Kidney tubule cell (primary cell): ENCODE measurements around the gene ALAS1.
"Not testable (repeated sequence)": the region's sequence is repeated elsewhere in the genome, so short reads cannot be mapped to it uniquely, and the experiment has no call there.

Source experiments
- DNase-seq: peaks from one replicate; pipeline ENCODE4 v3.0.0-alpha.2; 2018; ENCODE audit warnings: low spot score

Gene ALAS1

DNA sequence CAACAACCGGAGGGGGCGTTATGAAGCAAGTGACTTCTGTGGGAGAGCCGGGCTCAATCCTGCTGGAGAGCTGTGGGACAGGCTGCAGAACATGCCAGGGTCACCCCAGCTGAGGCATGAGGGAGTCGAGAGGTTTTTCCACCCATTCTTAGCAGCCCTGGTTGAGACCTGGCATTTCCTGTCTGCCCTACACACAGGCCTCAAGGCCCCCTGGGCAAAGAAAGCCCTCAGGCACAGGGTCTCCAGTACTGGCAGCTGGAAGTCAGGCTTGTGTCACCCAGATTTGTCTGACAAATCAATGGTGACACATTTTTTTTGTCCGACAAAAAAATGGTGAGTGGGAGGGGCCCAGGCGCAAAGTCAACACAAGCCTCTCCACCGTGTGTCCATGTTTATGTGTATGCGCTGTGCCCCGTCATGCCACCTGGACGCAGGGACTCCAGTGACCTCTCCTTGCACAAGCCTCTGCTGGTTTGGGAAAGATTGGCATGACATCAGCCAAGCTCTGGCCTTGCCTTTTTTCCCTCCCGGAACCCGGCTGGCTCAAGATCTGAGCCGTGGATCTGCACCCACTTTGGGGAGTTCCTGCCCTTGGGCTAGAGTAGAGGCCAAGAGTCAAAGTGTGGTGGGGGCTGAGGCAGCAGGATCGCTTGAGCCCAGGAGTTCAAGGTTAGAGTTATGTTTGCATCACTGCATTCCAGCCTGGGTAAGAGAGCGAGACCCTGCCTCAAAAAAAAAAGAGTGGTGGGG lies 20.8 kb upstream of the ALAS1 start:
- peak; percentile 23 for DNase-seq

DNA sequence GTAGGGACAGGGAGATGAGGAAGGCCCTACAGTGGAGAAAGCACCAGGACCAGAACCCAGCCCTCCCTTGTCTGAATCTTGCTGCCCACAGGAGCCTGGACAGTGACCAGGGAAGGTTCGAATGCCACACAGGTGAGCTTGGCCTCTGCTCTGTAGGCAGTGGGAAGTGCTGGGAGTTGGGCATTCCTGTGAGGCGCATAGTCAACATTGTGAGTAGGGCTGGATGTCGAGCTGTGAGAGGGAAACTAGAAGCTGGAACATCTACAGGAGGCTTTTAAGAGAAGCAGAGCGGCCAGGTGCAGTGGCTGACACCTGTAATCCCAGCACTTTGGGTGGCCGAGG lies 20.3 kb upstream of the ALAS1 start:
- peak; percentile 33 for DNase-seq

DNA sequence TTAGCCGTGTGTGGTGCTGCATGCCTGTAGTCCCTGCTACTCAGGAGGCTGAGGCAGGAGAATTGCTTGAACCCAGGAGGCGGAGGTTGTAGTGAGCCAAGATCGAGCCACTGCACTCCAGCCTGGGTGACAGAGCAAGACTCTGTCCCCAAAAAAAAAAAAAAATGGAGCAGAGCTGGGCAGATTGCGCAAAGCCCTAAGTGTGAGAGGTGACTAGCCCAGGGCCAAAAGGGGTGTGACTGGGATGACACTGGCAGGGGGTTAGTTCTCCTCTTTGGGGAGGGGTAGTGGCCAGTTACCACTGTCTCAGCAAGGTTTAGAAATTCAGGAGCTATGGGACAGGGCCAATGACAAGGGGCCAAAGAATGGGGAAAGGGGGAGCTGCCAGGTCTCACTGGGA lies 19.8 kb upstream of the ALAS1 start:
- not testable (repeated sequence) for DNase-seq

DNA sequence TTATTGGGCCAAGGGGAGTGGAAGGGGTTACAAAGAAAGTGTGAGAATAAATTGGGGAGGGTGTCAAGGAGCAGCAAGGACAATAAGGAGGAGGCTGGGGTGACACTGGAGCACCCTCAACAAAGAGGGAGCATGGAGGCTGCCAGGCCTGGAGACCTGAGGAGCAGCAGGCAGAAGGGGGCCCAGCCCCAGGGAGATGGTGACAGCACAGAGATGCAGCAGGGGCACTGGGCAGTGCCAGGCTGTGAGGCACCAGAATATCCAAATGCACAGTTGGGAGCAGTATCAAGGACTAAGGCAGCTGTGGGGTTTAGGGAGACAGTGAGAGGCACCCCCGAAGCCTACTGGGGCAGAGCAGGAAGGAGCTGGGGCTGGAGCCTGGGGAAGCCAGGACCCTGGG lies 19.4 kb upstream of the ALAS1 start:
- DNase-seq, result no peak

DNA sequence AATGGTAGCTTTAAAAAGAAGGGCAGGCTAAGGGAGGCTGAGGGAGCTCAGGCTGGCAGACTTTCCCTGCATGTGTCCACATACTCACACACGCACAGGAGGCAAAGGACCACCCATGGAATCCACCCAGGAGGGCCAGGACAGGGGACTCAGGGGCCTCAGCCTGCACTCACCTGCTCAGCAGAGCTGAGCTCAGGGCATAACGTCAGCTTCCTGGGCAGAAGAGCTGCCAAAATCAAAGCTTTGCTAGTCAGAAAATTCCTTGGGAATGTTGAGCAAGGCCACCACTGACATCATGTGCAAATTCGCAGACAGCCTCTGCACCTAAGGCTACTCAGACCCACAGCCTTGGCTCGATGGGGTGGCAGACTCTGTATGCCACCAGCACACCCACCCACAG lies 16.4 kb upstream of the ALAS1 start:
- DNase-seq, result peak; percentile 37

DNA sequence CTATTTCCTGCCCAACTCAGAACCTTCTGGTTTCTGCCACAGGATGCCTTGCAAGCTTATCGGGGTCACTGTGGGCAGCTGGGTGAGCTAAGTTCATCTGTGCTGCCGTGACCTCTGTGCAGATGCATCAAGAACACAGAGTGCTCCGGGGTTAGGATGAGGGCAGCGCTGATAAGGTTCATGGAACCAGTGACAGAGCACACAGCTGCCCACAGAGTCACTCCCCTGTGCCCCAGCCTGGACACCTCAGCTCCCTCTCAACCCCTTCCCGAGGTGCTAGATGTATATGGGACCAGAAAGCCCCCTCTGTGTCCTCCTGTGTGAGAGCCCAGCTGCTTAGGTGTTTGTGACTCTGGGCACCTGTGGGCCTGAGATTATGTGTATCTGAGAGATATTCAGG lies 15.8 kb upstream of the ALAS1 start:
- no peak for DNase-seq

DNA sequence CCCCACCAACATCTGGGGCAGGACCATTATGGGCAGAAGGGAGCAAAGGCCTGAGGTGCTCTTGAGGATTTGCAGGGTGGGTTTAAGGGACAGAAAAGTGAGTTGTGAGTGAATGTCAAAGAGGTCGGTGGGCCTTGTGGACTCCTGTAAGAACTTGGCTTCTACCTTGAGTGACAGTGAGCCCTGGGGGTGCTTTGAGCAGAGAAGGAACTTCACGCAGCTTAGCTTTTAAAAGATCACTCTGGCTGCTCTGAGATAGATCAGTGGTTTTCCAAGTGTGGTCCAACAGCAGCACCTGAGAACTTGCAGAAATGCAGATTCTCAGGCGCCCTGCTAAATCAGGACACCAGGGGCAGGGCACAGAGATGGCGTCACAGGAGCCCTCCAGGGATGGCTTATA lies 15.3 kb upstream of the ALAS1 start:
- no peak for DNase-seq

DNA sequence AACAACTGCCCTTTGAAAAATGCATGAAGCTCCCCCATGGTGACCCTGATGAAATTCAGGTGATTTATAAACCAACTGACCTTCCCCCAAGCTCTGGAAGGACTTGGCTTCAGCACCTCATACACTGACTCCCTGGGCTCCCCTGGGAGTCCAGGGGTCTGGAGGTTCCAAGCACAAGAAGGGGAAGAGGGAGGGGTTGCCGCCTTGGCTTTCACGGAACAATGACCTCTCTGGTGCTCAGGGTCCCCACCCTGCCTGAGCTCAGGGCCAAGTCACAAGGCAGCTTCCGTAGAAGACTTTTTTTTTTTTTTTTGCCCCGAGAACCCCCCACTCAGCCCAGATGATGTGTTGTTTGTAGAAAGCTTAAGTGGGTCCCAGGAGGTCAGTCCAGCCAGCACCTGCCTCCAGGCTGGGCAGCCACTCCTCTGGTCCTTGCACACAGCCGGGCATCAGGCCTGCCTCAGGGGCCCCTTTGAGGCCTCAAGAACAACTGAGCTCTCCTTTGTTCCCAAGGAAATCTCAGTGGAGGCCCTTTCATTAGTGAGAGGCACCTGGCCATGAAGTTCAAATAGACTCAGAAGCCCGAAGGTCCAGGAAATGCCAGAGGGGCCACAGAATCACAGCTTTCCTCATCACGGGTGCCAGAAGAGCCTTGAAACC lies 14.0 kb upstream of the ALAS1 start:
- DNase-seq, result no peak

DNA sequence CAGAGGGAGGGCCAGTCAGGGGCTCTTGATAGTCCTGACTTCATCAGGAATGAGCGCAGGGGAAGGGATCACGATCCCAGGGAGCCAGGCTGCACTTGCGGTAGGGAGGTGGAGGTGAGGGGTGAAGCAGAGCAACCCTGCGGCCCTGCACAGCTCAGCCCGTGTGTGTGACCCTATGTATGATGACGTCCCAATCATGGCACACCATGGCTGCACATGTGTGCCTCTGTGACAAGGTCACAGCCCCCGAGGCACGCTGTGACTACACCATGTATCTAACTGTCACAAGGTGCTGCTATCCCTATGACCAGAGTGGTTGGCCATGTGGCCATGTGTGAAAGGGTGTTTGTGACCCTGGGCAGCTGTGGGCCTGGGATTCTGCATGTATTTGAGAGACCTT lies 13.3 kb upstream of the ALAS1 start:
- DNase-seq, result no peak

DNA sequence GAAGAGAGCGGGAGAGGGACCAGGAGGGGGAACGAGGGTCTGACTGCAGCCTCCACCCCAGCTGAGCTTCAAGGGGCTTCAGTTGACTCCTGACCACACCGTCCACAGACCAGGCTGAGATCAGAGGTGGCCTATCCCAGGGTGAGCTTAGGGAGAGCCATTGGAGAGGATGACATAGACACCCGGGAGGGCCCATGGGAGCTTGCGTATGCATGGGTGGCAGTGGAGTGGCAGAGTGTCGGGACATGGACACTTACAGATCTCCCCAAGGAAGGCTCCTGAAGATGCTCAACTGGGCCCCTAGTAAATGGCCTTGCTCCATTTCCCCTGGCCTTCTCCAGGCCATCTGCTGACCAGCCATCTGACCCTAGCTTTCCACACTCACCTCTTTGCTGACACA lies 12.6 kb upstream of the ALAS1 start:
- no peak for DNase-seq

DNA sequence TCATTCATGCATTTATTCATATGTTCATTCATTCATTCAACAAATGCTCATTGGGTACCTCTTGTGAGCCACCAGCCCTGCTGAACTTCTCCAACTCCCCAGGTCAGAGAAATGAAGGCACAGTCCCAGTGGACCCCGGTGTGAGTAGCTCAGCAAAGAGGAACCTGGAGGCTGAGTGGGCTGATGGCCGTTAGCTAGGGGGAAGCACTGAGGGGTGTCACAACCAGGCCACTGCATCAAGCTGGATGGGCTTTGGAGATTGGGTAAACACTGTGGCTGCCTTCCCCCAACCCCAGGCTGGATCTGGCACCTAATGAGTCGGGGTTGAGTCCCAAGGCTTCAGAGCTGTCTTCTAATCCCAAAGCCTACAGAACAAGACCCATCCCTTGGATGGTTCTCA lies 12.1 kb upstream of the ALAS1 start:
- no peak for DNase-seq

DNA sequence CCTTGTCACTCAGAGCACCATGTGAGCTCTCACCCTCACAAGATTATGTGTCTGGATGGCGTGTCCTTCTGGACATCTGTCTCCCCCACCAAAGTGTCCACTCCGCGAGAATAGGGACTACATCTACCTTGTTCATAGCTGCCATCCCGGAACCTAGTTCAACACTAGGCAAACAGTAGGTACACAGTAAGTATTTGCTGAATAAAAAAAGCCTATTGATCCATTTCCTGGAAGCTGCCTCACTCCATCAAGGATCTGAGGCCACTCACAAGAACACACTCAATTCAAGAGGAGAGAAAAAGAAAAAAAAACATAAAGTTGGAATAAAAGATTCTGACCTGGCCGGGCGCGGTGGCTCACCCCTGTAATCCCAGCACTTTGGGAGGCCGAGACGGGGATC lies 11.2 kb upstream of the ALAS1 start:
- no peak for DNase-seq

DNA sequence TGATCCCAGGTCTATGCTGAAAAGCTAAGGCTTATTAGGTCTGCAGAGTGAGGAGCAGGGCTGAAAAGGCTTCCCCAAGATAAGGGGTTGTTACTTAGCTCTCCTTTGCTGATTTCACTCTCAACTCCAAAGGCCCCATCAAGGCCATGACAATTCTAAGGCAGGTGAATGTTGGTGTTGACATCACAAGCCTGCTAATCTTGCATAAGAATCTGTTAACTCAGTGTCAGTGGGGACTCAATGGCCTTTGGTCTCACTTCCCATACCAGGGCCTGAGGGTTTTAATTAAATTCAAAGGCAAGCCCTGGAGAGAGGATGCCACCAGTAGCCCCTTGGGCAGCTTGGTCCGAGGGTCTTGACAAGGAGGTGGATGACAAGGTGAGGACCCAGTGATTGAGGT lies 9.4 kb upstream of the ALAS1 start:
- DNase-seq, result no peak

DNA sequence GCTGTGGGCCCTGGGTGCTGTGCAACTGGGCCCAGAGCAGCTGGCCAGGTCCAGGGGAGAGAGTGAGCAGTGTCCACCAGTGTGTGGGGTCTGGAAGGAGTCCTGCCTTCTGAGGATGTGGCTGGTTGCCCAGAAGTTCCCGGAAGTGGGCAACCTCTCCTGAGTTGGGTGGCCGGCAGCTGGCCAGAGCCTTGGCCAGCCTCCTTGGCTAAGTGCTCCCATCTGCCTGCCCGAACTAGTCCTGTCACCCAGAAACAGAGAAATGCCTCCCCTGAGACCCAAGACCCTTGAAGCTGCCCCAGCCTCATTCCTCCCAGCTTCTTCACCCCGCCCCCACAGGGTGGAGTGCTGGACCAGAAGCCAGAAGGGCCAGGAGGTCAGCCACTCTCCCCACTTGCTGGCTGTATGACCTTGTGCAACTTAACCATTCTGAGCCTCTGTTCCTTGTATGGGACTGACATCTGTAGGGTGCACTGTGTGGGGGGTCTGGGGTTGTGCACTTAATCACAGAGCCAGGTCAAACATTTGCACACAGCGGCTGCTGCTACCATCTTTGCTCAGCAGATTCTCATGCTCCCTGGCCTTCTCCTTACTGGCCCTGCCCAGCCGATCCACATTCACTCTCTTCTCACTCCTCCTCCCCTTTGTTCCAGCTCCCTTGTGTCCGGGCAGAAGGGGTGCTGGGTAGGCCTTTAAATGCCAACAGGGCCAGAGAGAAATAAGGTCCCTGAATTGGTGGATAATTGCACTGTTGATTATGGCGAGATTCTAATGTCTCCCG lies 7.5 kb upstream of the ALAS1 start:
- no peak for DNase-seq

DNA sequence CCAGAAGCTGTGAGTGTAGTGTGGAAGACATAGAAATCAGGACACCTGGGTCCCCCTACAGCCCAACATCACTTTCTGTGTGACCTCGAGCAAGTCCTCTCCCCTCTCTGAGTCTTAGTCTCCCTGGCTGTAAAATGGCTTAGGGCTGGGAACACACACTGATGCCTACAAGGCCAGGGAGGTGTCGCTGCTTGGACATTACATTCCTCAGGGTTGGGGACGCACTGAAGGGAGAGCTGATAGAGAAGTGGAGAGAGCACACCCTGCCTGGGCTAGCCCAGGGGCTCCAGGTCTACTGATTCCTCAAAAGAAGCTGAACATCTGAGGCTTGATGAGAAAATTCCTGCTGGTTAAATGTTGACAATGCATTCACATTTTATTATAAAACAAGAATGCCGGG lies 6.3 kb upstream of the ALAS1 start:
- no peak for DNase-seq

DNA sequence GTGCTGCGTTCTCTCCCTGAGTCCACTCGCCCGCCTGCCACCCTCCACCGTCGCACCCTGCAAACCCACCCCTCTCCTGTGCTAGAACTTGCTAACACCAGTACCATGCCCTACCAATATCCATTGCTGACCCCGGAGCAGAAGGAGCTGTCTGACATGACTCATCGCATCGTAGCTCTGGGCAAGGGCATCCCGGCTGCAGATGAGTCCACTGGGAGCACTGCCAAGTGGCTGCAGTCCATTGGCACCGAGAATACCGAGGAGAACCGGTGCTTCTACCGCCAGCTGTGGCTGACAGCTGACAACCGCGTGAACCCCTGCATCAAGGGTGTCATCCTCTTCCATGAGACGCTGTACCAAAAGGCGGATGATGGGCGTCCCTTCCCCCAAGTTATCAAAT lies 4.9 kb upstream of the ALAS1 start:
- DNase-seq, result peak; percentile 60

DNA sequence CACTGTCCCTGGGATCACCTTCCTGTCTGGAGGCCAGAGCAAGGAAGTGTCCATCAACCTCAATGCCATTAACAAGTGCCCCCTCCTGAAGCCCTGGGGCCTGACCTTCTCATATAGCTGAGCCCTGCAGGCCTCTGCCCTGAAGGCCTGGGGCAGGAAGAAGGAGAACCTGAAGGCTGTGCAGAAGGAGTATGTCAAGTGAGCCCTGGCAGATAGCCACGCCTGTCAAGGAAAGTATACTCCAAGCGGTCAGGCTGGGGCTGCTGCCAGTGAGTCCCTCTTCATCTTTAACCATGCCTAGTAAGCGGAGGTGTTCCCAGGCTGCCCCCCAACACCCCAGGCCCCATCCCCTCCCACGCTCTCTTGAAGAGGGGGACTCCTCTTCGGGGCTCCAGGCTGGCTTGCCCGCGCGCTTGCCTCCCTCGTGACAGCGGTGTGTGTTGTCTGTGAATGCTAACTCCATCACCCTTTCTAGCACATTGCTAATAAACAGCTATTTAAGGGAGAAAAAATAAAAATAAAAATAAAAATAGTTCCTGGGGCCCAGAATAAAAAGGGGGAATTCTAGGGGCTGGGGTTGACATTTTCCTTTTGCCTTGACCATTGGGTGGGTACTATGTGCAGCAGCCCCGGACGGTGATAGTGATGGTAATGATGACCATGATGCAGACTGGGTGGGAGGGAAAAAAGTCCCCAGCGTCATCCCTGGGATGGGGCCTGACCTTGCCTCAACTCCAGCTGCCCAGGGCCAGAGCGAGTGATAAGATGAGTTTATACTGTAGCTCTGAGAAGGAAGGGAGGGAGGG lies 3.3 kb upstream of the ALAS1 start:
- DNase-seq, result no peak

DNA sequence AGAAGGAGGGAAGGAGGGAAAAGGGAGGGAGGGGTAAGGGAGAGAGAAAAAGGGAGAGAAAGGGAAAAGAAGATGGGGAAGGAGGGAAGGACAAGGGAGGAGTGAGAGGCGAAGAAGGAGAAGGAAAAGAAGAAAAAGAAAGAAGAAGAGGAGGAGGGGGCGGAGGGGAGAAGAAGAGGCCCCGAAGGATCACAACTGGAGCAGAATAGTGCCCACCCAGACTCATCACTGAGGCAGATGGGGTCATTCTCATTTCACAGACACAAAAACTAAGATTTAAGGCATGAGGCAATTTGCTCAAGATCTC lies 2.7 kb upstream of the ALAS1 start:
- DNase-seq, result no peak

DNA sequence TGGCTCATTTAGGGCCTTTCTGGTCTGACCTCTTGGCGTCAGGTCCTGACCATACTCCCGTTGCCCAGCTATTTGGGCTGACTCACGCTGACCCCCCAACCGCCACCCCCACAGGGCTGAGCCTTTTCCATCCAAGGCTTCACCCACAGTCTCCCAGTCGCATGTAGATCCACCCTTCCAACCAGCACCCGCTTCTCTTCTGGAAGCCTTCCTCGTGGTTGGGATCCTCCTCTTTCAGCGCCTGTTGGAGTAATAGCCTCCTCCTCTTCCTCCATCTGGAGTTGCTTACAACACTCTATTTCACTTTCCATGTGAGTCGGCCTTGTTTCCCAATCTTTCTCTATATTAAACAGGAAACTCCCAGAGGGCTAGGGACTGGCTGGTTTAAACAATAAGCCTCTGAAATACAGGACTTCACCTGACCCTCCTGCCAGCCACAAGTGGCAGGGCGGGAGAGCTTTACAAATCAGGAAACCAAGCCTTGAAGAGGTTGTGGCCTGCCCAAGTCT lies 2.1 kb upstream of the ALAS1 start:
- DNase-seq, result peak; percentile 40

DNA sequence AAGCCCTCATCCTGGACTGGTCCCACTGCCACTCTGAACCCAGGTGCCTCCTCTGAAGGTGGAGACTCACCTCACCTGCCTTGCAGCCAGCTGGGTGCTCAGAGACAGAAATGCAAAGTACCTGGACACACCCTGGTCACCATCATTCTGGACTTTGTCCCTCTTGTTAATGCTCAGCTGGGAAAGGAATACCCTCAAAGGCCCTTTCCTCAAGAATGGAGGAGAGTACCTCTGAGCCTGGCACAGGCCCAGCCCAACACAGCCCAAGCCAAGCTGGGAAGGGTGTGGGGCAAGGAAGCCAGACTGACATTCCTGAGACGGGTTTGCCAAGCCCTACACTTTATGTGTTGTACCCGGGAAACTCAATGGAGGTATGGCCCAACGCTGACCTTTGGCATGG lies 983 bp upstream of the ALAS1 start:
- no peak for DNase-seq

DNA sequence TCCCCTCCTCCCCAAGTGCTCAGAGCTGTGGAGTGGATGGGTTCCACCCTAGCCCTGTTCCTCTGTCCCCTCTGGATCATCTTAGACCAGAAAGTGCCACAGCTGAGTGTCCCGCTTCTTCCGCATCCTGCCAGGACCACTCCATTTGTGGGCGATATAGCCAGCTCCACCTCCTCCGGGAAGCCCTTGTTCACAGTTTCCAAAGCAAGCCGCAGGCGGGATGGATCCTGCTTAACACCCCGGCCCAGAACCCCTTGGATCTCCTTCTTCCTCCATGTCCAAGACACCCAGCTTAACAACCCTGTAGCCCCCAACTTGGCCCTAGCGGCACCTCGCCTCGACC lies 490 bp upstream of the ALAS1 start:
- no peak for DNase-seq
